ENCODE data around the gene TRABD2B.

Gene TRABD2B

GRCh38 chr1:47788761-47789160, 208.4 kb downstream of the TRABD2B start:
- no peak for DNase-seq

GRCh38 chr1:47787560-47787959, 209.6 kb downstream of the TRABD2B start:
- no peak for DNase-seq

- DNase-seq, result no peak
Measured at GRCh38 chr1:47786316-47786715, 210.9 kb downstream of the TRABD2B start.

GRCh38 chr1:47785561-47786271, 211.5 kb downstream of the TRABD2B start:
- DNase-seq, result no peak

- no peak for DNase-seq
Measured at GRCh38 chr1:47785118-47785517, 212.1 kb downstream of the TRABD2B start.

- no peak for DNase-seq
Measured at GRCh38 chr1:47784497-47784822, 212.7 kb downstream of the TRABD2B start.

GRCh38 chr1:47783638-47784496, 213.3 kb downstream of the TRABD2B start:
- no peak for DNase-seq

GRCh38 chr1:47782414-47783166, 214.6 kb downstream of the TRABD2B start:
- no peak for DNase-seq

GRCh38 chr1:47781171-47781959, 215.8 kb downstream of the TRABD2B start:
- DNase-seq, result no peak

GRCh38 chr1:47780469-47780995, 216.7 kb downstream of the TRABD2B start:
- no peak for DNase-seq

GRCh38 chr1:47779613-47780012, 217.6 kb downstream of the TRABD2B start:
- DNase-seq, result no peak

GRCh38 chr1:47778280-47778679, 218.9 kb downstream of the TRABD2B start:
- DNase-seq, result no peak

- DNase-seq, result no peak
Measured at GRCh38 chr1:47777322-47777721, 219.9 kb downstream of the TRABD2B start.

- DNase-seq, result no peak
Measured at GRCh38 chr1:47776667-47777131, 220.5 kb downstream of the TRABD2B start.

GRCh38 chr1:47774986-47775834, 222.0 kb downstream of the TRABD2B start:
- no peak for DNase-seq

GRCh38 chr1:47772960-47773682, 224.1 kb downstream of the TRABD2B start:
- no peak for DNase-seq

GRCh38 chr1:47772281-47772680, 224.9 kb downstream of the TRABD2B start:
- DNase-seq, result no peak

GRCh38 chr1:47771751-47772150, 225.4 kb downstream of the TRABD2B start:
- no peak for DNase-seq

- no peak for DNase-seq
Measured at GRCh38 chr1:47769983-47770382, 227.2 kb downstream of the TRABD2B start.

- no peak for DNase-seq
Measured at GRCh38 chr1:47769295-47769694, 227.9 kb downstream of the TRABD2B start.

- no peak for DNase-seq
Measured at GRCh38 chr1:47767741-47768100, 229.5 kb downstream of the TRABD2B start.

Data from CD4-positive, alpha-beta T cell treated with Interleukin-12 subunit alpha and Interleukin-12 subunit beta, for 1 hour (primary cell).